Measurements from ENCODE around the gene SPSB3. TPM values are rescaled to one million over a fixed set of nuclear protein-coding genes. Genes with fewer than 3 reads are reported as not detected.

SPSB3 gene
- total and polyA plus RNA-seq, 9 of the 15 experiments (the other 6 are each of a cell fraction or from before 2014, with no cell fraction given): 0.39 to 37.4 (median 7.1) TPM

DNA sequence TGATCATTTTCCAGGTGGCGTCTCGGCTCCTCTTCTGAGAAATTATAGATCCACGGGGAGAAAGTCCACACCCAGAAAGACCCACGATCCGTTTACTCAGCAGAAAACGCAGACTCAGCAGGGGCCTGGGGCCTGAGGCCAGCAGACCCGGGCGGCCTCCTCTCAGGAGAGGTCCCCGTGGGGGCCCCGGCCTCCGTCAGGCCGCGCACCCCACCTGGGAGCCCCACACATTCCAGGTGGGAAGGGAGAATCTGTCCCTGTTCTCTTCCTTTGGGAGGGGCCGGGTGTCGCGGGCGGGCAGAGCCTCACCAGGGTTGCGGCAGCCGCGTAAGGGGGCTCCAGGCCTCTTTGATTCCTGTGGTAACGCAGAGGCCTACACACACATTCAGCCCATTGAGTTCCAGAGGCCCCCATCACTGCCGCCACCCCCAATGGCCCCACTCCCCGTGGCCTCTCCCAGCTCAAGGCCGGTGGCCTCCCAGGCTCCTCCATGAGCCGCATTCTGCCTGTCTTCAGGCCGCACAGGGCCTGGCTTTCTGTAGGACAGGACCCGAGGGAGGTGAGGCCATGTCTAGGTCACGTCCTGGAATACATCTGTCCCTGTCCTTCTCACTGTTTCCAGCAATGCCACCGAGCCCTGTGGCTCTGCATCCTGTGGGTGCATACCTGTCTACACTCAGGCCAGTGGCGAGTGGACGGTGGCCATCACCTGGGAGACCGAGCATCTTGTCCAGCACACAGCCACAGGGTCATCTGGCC lies 12.7 kb upstream of the SPSB3 start:
- no peaks in the 10 kb centered on the region for H3K79me2 ChIP-seq (ENCODE audit: control insufficient read depth, insufficient read depth, low read length)

GRCh38 chr16:1794221-1794871 lies 12.0 kb upstream of the SPSB3 start:
- no TSS peak for BruUV-seq (replicated peaks)
- ChIA-PET POLR2A (no interaction called here), CTCF (ENCODE audit: low intra/inter-chr PET ratio) (no interaction called here)
- no peaks in the 10 kb centered on the region for H3K79me2 ChIP-seq (ENCODE audit: control insufficient read depth, insufficient read depth, low read length)
- no peak overlapping the region for H2AFZ ChIP-seq (ENCODE audit: low read depth, low read length)
- no peaks in the 10 kb centered on the region for H3K9me1 ChIP-seq (ENCODE audit: control insufficient read depth, insufficient read depth, low read length)
- no peak overlapping the region for H3K4me2 ChIP-seq (ENCODE audit: insufficient read depth, low read length)
- no peak for ATAC-seq
- DNase-seq (ENCODE audit: extremely low read depth in 1 of 4, low spot score in 3 of 4): no peak
- H3K4me3 ChIP-seq: no peak overlapping the region
- H3K27ac ChIP-seq (ENCODE audit: extremely low read depth, low read depth, low read length): no peak overlapping the region
- peaks cover 0 to 44% of the 10 kb centered on the region in 2 experiments; a peak in 2 of 5 replicates for H3K4me1 ChIP-seq (replicated peaks in 1 of 2; ENCODE audit: control insufficient read depth in 2 of 2, insufficient read depth in 2 of 2, low read length in 2 of 2)
- intact Hi-C loops (cut with micrococcal nuclease) (no loop called here), in situ Hi-C loops (cut with MboI) (no loop called here)
- H4K20me1 ChIP-seq (replicated peaks; ENCODE audit: control insufficient read depth, insufficient read depth, low read length): no peaks in the 10 kb centered on the region
- H3K9me3 ChIP-seq (replicated peaks; ENCODE audit: control insufficient read depth, insufficient read depth, low read depth, low read length): no peaks in the 10 kb centered on the region
- no peak overlapping the region; a peak in 1 of 4 replicates for H3K9ac ChIP-seq (ENCODE audit: insufficient read depth in 1 of 2, low read depth in 2 of 2, low read length in 2 of 2)
- 77% methylated on average over 16 of the region's 18 CpGs for WGBS (ENCODE audit: insufficient coverage, low coverage, missing lambda C conversion rate)
- no peaks in the 10 kb centered on the region for H3K27me3 ChIP-seq (ENCODE audit: control insufficient read depth in 2 of 2, insufficient read depth in 2 of 2, low read length in 2 of 2)
- no peak for TF ChIP-seq ZNF408 (CRISPR knock-in tag; IDR thresholded peaks at IDR 0.05; ENCODE audit: low read depth)
- TF ChIP-seq POLR2G (IDR thresholded peaks at IDR 0.05; ENCODE audit: low read depth, low read length): peak; percentile 25; the same call in 1 of the 2 replicates
- H3K36me3 ChIP-seq (ENCODE audit: control insufficient read depth, insufficient read depth, low read length): peaks cover 10% of the 10 kb centered on the region; the same call in 1 of the 3 replicates
- no peak for FAIRE-seq

More for the DNA sequence above, 12.7 kb upstream of the SPSB3 start:
- no peak for ATAC-seq
- Histone ChIP-seq H3K9ac (ENCODE audit: insufficient read depth in 1 of 2, low read depth in 2 of 2, low read length in 2 of 2) (no peak overlapping the region), H3K4me1 (replicated peaks in 1 of 2; ENCODE audit: control insufficient read depth in 2 of 2, insufficient read depth in 2 of 2, low read length in 2 of 2) (peaks cover 0 to 36% of the 10 kb centered on the region in 2 experiments; a peak in 2 of 5 replicates), H3K27ac (ENCODE audit: extremely low read depth, low read depth, low read length) (no peak overlapping the region), H3K4me2 (ENCODE audit: insufficient read depth, low read length) (no peak overlapping the region), H3K4me3 (no peak overlapping the region), H4K20me1 (replicated peaks; ENCODE audit: control insufficient read depth, insufficient read depth, low read length) (no peaks in the 10 kb centered on the region), H3K27me3 (ENCODE audit: control insufficient read depth in 2 of 2, insufficient read depth in 2 of 2, low read length in 2 of 2) (no peaks in the 10 kb centered on the region), H3K9me3 (replicated peaks; ENCODE audit: control insufficient read depth, insufficient read depth, low read depth, low read length) (no peaks in the 10 kb centered on the region), H2AFZ (ENCODE audit: low read depth, low read length) (no peak overlapping the region), H3K36me3 (ENCODE audit: control insufficient read depth, insufficient read depth, low read length) (peaks cover 3% of the 10 kb centered on the region; the same call in 1 of the 3 replicates), H3K9me1 (ENCODE audit: control insufficient read depth, insufficient read depth, low read length) (no peaks in the 10 kb centered on the region)
- CTCF ChIA-PET (ENCODE audit: low intra/inter-chr PET ratio): no interaction called here
- in situ Hi-C loops (cut with MboI) (no loop called here), intact Hi-C loops (cut with micrococcal nuclease) (no loop called here)
- FAIRE-seq: no peak
- 86% methylated on average over 21 of the region's 32 CpGs for WGBS (ENCODE audit: insufficient coverage, low coverage, missing lambda C conversion rate)
- TF ChIP-seq NFYB (IDR thresholded peaks at IDR 0.05; ENCODE audit: extremely low read depth, insufficient read length) (no peak), ZNF316 (IDR thresholded peaks at IDR 0.05) (peak; percentile 40), C11orf30 (IDR thresholded peaks at IDR 0.05; ENCODE audit: low read depth) (peak; percentile 30; the same call in 1 of the 2 replicates)
- DNase-seq (ENCODE audit: extremely low read depth in 1 of 4, low spot score in 3 of 4): no peak
- BruUV-seq (replicated peaks): no TSS peak
- POLR2A ChIA-PET: no interaction called here

Data from K562 (cell line).